Measurements from ENCODE around the gene RRP1. TPM values are rescaled to one million over a fixed set of nuclear protein-coding genes. Genes with fewer than 3 reads are reported as not detected.

The RRP1 gene, protein sequence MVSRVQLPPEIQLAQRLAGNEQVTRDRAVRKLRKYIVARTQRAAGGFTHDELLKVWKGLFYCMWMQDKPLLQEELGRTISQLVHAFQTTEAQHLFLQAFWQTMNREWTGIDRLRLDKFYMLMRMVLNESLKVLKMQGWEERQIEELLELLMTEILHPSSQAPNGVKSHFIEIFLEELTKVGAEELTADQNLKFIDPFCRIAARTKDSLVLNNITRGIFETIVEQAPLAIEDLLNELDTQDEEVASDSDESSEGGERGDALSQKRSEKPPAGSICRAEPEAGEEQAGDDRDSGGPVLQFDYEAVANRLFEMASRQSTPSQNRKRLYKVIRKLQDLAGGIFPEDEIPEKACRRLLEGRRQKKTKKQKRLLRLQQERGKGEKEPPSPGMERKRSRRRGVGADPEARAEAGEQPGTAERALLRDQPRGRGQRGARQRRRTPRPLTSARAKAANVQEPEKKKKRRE
- total RNA-seq: 52.0 TPM

DNA sequence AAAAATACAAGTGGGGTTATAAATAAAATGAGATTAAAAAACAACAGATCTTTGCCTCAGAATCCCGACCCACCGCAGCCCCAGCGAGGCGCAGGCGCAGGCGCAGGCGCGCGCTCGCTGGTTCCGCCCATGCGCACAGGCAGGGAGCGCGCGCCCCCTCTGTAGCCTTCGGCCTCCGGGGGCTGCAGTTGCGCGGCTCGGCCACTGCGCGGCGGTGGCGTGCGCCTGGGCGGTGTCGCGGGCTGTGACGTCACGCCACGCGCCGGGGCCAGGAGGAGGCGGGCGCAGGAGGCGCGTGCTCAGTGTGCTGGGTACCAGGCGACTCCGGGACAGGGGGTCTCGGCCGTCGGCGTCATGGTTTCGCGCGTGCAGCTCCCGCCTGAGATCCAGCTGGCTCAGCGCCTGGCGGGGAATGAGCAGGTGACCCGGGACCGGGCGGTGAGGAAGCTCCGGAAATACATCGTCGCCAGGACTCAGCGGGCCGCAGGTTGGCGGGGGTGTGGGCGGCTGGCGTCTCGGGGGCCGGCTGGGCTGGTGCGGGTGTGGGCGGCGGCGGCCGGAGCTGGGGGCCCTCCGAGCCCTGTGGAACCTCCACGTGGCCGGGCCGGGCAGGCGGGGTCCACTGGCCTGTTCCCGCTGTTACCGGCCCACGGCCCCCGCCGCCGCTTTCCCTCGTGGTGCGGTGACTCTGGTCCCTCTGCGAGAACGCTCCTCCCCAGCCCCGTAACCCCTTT is at the start of gene RRP1:
RRP1 (plus strand) TSS at position 302 of the 734 bp plus-strand sequence; CDS start at position 355, 53 bp downstream.
- Histone ChIP-seq H3K4me3 (peak within 1 kb of the TSS; percentile 77 to 95), H3K36me3 (peaks cover 26 to 29% of the 10 kb centered on the region in 2 donors), H3K9me3 (no peaks in the 10 kb centered on the region), H3K27me3 (no peaks in the 10 kb centered on the region), H3K27ac (peak within 1 kb of the TSS; percentile 78 to 84), H3K4me1 (peaks cover 6 to 14% of the 10 kb centered on the region in 2 donors)
- peak; percentile 56 to 95 for DNase-seq (ENCODE audit: low spot score in 2 of 2)
- intact Hi-C loops (cut with DNase I): loop anchor here (1.0 to 10.0 kb wide), 2 partner anchors 13 to 225 kb away; partner anchors contain the start of genes CSTB and TRAPPC10
- TF ChIP-seq, protein P1, sequence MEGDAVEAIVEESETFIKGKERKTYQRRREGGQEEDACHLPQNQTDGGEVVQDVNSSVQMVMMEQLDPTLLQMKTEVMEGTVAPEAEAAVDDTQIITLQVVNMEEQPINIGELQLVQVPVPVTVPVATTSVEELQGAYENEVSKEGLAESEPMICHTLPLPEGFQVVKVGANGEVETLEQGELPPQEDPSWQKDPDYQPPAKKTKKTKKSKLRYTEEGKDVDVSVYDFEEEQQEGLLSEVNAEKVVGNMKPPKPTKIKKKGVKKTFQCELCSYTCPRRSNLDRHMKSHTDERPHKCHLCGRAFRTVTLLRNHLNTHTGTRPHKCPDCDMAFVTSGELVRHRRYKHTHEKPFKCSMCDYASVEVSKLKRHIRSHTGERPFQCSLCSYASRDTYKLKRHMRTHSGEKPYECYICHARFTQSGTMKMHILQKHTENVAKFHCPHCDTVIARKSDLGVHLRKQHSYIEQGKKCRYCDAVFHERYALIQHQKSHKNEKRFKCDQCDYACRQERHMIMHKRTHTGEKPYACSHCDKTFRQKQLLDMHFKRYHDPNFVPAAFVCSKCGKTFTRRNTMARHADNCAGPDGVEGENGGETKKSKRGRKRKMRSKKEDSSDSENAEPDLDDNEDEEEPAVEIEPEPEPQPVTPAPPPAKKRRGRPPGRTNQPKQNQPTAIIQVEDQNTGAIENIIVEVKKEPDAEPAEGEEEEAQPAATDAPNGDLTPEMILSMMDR (IDR thresholded peaks at IDR 0.05): peak; percentile 81 to 100 (median 98)

DNA sequence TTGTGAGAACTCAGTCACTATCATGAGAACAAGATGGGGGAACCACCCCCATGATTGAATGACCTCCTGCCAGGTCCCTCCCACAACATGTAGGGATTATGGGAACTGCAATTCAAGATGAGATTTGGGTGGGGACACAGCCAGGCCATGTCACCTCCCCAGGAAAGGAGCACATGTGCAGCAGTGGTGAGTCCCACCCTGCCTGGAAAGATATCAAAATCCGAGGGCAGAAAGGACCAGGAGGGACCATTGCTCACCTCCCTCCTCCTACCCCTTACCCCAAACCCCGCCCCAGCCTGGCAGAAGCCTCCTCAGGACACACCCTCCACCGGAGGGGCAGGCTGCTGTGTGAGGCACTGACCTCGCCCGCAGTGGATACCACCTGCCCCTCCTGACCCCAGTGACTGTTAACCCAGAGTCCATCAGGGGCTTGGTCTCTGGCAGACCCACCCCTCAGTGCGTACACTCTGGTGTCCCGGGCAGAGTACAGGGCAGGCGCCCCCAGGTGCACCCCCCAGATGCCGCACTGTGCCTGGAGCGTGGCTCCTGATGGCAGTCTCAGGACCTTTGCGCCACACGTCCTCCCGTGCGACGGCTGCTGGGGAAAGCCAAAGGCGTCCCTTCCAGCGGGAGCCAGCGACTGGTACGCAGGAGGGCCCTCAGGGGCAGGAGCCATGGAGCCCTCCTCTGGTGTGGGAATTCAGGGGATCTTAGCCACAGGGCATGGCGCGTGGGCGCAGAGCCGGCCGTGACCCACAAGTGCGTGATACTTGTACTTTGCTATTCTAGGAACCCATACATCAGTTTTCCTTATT is 49.5 kb upstream of the RRP1 start:
- no peak for DNase-seq (ENCODE audit: low spot score in 2 of 2)
- Histone ChIP-seq H3K4me3 (no peak overlapping the region), H3K4me1 (peaks cover 0 to 7% of the 10 kb centered on the region in 2 donors), H3K27me3 (no peaks in the 10 kb centered on the region), H3K27ac (peak overlapping the region in 1 of 2 donors; percentile 76), H3K36me3 (peaks cover 24 to 30% of the 10 kb centered on the region in 2 donors), H3K9me3 (no peaks in the 10 kb centered on the region)
- intact Hi-C loops (cut with DNase I): no loop called here
- TF ChIP-seq, protein P1 (IDR thresholded peaks at IDR 0.05): no peak

DNA sequence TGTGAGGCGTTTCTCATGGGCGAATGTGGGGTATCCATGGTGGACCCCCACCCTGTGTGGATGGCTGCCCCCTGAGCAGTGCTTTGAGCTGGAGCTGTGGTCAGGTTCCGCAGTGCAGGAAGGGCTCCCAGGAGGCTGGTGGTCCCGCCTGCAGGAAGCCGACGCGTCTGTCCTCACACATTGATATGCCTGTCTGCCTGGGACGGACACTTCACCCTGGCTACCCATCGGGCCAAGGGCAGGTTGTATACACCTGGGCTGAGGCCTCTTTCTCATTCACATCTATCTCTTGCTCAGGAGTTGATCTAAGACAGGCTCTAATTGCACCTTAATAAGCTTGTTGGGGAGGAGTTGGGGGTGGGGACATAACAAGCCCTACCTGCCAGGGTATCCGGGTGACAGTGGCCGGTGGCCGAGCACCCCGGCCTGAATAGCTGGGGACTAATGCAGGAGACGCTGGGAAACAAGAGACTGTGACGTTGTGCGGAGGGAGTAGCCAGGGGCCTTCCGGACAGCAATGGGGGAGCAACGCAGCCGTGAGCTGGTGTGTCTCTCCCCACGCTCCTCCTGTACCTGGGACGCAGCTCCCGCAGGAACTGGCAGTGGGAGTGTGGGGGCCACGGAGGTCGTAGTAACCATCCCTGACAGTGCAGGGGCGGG is 48.8 kb upstream of the RRP1 start:
- peaks cover 32 to 36% of the 10 kb centered on the region in 2 donors for H3K36me3 ChIP-seq
- H3K4me1 ChIP-seq: peaks cover 0 to under 1% of the 10 kb centered on the region in 2 donors
- intact Hi-C loops (cut with DNase I): no loop called here
- H3K4me3 ChIP-seq: no peak overlapping the region
- TF ChIP-seq, protein P1 (IDR thresholded peaks at IDR 0.05): no peak
- H3K27me3 ChIP-seq: no peaks in the 10 kb centered on the region
- DNase-seq (ENCODE audit: low spot score in 2 of 2): no peak
- H3K27ac ChIP-seq: peak overlapping the region in 1 of 2 donors; percentile 76
- no peaks in the 10 kb centered on the region for H3K9me3 ChIP-seq

DNA sequence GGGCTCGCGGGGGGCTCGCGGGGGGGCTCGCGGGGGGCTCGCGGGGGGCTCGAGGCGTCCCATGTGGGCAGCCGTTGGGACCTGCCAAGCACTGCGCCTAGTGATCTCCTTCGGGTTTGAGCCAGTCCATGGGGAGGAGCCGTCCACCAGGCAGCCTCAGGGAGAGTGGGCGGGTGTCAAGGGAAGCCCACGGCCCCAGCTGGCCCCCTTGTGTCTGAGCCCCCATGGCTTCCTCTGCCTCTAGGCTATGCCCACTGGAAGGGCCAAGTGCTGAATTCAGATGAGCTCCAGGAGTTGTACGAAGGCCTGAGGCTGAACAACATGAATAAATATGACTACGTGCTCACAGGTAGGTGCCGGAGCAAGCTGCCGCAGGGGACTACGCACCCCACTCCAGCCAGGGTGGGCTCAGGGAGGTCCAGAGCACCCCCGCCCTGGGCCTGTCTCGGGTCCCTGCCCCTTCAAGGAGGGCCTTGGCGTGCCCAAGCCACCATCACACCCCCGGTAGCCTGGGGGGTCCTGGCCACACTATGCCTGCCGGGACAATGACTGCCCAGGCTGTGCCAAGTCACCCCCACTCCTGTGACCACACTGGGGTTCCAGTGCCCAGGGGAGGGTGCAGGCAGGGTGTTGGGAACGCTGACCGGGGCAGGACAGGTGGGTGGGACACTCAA is 47.8 kb upstream of the RRP1 start:
- DNase-seq (ENCODE audit: low spot score in 2 of 2): no peak
- Histone ChIP-seq H3K36me3 (peaks cover 41 to 45% of the 10 kb centered on the region in 2 donors), H3K4me3 (no peak overlapping the region), H3K9me3 (no peaks in the 10 kb centered on the region), H3K27me3 (no peaks in the 10 kb centered on the region), H3K27ac (peak overlapping the region in 1 of 2 donors; percentile 38), H3K4me1 (no peaks in the 10 kb centered on the region)
- TF ChIP-seq, protein P1 (IDR thresholded peaks at IDR 0.05): no peak
- intact Hi-C loops (cut with DNase I): no loop called here
